Body of pancreas (tissue), 4 donors: Measurements from ENCODE around the gene TTC27.

Experiments
- POLR2A ChIP-seq, 3 donors: fragments of 450-650 bp; IDR thresholded peaks; one replicate each; pipeline ENCODE4 v1.6.1; 2016; ENCODE audit warnings: antibody characterized with exemption in 3 of 3, mild to moderate bottlenecking in 2 of 3
- TF ChIP-seq, protein P1 (sequence below), 7 experiments: fragments of 450-650 bp in 4 of 7; fragments of 200-600 bp in 3 of 7; sonication (generic) in 3 of 7; IDR thresholded peaks; one replicate each; pipeline ENCODE4 v1.5.1; 2016 to 2019; ENCODE audit warnings: antibody characterized with exemption in 7 of 7

DNA sequence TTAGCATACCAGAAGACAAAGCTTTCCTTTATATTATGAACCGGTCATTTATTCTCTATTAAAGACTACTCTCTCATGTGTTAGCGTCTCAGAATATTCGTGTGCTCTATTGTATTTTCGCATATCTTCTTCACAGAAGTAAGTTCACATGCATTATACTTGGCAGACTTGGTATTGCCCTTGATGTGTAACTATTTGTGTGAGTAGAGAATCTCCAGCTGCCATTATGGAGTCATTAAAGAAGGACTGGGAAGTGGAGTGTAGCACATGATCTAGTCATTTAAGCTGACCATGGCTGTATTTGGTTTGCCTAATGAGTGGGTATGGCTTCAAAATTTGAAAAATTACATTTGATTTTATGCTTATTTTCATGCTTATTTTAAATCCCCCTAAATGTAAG lies 92.9 kb downstream of the TTC27 start:
- TF ChIP-seq, protein P1, sequence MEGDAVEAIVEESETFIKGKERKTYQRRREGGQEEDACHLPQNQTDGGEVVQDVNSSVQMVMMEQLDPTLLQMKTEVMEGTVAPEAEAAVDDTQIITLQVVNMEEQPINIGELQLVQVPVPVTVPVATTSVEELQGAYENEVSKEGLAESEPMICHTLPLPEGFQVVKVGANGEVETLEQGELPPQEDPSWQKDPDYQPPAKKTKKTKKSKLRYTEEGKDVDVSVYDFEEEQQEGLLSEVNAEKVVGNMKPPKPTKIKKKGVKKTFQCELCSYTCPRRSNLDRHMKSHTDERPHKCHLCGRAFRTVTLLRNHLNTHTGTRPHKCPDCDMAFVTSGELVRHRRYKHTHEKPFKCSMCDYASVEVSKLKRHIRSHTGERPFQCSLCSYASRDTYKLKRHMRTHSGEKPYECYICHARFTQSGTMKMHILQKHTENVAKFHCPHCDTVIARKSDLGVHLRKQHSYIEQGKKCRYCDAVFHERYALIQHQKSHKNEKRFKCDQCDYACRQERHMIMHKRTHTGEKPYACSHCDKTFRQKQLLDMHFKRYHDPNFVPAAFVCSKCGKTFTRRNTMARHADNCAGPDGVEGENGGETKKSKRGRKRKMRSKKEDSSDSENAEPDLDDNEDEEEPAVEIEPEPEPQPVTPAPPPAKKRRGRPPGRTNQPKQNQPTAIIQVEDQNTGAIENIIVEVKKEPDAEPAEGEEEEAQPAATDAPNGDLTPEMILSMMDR (IDR thresholded peaks at IDR 0.05): no peak
- no peak for TF ChIP-seq POLR2A (IDR thresholded peaks at IDR 0.05)
